Upper lobe of left lung (tissue), 4 donors: ENCODE measurements around the gene SELENOM.

Source experiments
- EP300 ChIP-seq, 4 donors: sonication (generic); formaldehyde crosslinking; IDR thresholded peaks; one replicate each; pipeline ENCODE4 v1.5.1; 2017; ENCODE audit warnings: antibody characterized with exemption in 4 of 4, control low read depth in 2 of 4
- POLR2A ChIP-seq, 4 donors: fragments of 450-650 bp; IDR thresholded peaks; one replicate each; pipeline ENCODE4 v1.5.1; 2016 to 2017; ENCODE audit warnings: antibody characterized with exemption in 4 of 4, mild to moderate bottlenecking in 2 of 4
- POLR2AphosphoS5 ChIP-seq, 2 donors: sonication (generic); formaldehyde crosslinking; IDR thresholded peaks; one replicate each; pipeline ENCODE4 v1.5.1; 2017; ENCODE audit warnings: antibody characterized with exemption in 2 of 2
- TF ChIP-seq, protein P1 (sequence below), 6 experiments: fragments of 450-650 bp in 4 of 6; fragments of 200-600 bp in 2 of 6; sonication (generic) in 2 of 6; IDR thresholded peaks; one replicate each; pipeline ENCODE4 v1.5.1; 2016 to 2019; ENCODE audit warnings: antibody characterized with exemption in 6 of 6

GRCh38 chr22:31124290-31124689 lies 16.9 kb upstream of the SELENOM start:
- TF ChIP-seq, protein P1, sequence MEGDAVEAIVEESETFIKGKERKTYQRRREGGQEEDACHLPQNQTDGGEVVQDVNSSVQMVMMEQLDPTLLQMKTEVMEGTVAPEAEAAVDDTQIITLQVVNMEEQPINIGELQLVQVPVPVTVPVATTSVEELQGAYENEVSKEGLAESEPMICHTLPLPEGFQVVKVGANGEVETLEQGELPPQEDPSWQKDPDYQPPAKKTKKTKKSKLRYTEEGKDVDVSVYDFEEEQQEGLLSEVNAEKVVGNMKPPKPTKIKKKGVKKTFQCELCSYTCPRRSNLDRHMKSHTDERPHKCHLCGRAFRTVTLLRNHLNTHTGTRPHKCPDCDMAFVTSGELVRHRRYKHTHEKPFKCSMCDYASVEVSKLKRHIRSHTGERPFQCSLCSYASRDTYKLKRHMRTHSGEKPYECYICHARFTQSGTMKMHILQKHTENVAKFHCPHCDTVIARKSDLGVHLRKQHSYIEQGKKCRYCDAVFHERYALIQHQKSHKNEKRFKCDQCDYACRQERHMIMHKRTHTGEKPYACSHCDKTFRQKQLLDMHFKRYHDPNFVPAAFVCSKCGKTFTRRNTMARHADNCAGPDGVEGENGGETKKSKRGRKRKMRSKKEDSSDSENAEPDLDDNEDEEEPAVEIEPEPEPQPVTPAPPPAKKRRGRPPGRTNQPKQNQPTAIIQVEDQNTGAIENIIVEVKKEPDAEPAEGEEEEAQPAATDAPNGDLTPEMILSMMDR (IDR thresholded peaks at IDR 0.05), result no peak
- TF ChIP-seq POLR2A (IDR thresholded peaks at IDR 0.05) (no peak), EP300 (IDR thresholded peaks at IDR 0.05) (no peak), POLR2AphosphoS5 (IDR thresholded peaks at IDR 0.05) (no peak)
